Urothelium cell line (cell line): ENCODE results near the gene ITGB1BP2.
"Not testable (repeated sequence)": the region's sequence is repeated elsewhere in the genome, so short reads cannot be mapped to it uniquely, and the experiment has no call there.

ENCODE experiments used
- DNase-seq: peaks from one replicate; pipeline ENCODE4 v3.0.0; 2011; ENCODE audit warnings: low spot score, mixed read lengths
- FAIRE-seq: peaks from 2 replicates; lab custom pipeline; 2011; peaks lifted over from hg19 to GRCh38; lab: Jason Lieb, UNC

ITGB1BP2 gene

GRCh38 chrX:71300495-71300894 is 1.1 kb upstream of the ITGB1BP2 start:
- FAIRE-seq, DNase-seq: not testable (repeated sequence)

- FAIRE-seq (no peak), DNase-seq (no peak)
These were observed 1.1 kb downstream of the ITGB1BP2 start for GRCh38 chrX:71302461-71303213.

DNA sequence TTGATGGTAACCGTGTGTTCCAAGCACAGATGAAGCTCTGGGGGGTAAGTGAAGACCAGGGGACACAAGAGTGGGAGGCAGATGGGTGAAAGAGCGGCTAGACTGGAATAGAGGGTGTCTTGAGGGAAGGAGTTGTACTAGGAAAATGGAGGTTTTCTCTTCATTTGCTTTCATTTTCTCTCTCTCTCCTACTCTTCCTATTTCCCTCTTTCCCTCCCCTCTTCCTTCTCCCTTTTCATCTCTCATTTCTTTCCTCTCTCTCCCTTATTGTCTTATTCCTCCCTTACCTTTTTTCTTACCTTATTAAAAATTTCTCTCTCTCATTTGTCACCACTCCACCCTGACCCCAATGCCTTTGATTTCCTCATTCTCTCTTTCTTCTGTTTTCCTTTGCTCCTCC is 3.0 kb downstream of the ITGB1BP2 start:
- no peak for FAIRE-seq
- DNase-seq: no peak

- DNase-seq (no peak), FAIRE-seq (no peak)
These were observed 14.4 kb downstream of the ITGB1BP2 start for GRCh38 chrX:71315917-71316316.

- not testable (repeated sequence) for FAIRE-seq, DNase-seq
These were observed 15.4 kb downstream of the ITGB1BP2 start for GRCh38 chrX:71316959-71317358.

DNA sequence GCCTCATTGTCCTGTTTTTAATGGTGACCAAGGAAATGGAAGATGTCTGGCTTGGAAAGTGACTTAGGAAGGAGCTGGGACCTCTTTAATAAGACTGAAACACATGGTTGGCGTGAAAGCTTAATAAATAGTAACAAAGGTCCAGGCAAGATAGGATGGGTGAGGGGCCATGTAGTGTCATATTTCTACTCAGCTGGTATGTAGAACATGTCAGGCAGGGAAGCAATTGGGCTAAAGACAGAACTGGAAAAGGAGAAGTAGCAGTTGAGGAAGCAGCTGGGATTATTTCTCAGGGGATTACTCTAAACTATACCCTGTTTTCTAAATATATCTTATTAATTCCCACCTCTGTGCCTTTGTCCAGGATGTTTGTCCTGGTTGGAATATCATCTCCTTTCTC is 18.6 kb downstream of the ITGB1BP2 start:
- FAIRE-seq (no peak), DNase-seq (no peak)

- no peak for DNase-seq
- FAIRE-seq: no peak
These were observed 20.2 kb downstream of the ITGB1BP2 start for GRCh38 chrX:71321731-71322130.

- not testable (repeated sequence) for FAIRE-seq, DNase-seq
These were observed 22.9 kb downstream of the ITGB1BP2 start for GRCh38 chrX:71324452-71324851.

- DNase-seq (no peak), FAIRE-seq (no peak)
These were observed 24.8 kb downstream of the ITGB1BP2 start for GRCh38 chrX:71326394-71326793.

- FAIRE-seq, DNase-seq: not testable (repeated sequence)
These were observed 47.7 kb downstream of the ITGB1BP2 start for GRCh38 chrX:71349151-71349665.

DNA sequence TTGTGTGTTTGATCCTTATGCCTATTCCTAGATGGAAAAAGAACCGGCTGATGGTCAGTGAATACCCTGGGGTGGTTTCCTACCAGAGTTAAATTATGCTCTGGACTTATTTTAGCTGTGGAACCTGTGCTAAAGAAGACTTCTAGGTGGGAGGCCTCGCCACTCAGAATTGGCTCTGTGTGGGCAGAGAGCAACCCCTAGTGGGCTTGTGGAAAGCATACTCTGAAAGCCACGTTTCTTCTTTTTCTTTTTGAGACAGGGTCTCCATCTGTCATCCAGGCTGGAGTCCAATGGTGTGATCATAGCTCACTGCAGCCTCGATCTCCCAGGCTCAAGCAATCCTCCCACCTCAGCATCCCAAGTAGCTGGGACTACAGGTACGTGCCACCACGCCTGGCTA is 48.3 kb downstream of the ITGB1BP2 start:
- not testable (repeated sequence) for DNase-seq
- FAIRE-seq: peak; percentile 77

GRCh38 chrX:71352439-71352838 is 50.9 kb downstream of the ITGB1BP2 start:
- FAIRE-seq, DNase-seq: not testable (repeated sequence)
